ENCODE measurements around the gene SDK1.

DNA sequence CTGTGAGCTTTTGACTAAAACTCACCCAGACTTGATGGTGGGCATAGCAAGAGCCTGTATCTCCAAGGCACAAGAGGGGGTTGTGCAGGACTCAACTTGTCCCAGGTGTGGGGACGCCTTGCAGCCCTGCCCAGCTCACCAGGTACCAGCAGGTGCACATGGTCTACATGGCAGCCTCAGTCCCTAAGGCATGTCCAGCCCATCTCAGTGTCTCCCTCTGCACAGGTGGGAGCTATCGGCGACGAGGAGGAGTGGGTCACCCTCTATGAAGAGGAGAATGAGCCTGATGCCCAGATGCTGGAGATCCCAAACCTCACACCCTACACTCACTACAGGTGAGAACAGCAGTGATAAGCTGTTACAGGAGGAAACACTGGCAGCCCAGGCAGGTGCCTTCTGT is 809.4 kb downstream of the SDK1 start:
- no peak for TF ChIP-seq POLR2A (IDR thresholded peaks at IDR 0.05)
- TF ChIP-seq, protein P1, sequence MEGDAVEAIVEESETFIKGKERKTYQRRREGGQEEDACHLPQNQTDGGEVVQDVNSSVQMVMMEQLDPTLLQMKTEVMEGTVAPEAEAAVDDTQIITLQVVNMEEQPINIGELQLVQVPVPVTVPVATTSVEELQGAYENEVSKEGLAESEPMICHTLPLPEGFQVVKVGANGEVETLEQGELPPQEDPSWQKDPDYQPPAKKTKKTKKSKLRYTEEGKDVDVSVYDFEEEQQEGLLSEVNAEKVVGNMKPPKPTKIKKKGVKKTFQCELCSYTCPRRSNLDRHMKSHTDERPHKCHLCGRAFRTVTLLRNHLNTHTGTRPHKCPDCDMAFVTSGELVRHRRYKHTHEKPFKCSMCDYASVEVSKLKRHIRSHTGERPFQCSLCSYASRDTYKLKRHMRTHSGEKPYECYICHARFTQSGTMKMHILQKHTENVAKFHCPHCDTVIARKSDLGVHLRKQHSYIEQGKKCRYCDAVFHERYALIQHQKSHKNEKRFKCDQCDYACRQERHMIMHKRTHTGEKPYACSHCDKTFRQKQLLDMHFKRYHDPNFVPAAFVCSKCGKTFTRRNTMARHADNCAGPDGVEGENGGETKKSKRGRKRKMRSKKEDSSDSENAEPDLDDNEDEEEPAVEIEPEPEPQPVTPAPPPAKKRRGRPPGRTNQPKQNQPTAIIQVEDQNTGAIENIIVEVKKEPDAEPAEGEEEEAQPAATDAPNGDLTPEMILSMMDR (IDR thresholded peaks at IDR 0.05): no peak
